HepG2 (cell line): ENCODE results near the gene AJM1. TPM values are rescaled to one million over a fixed set of nuclear protein-coding genes. Genes with fewer than 3 reads are reported as not detected.

ENCODE experiments used
- HIVEP1 ChIP-seq: sonication (generic); formaldehyde crosslinking; IDR thresholded peaks from 2 replicates; pipeline ENCODE4 v1.4.0; 2020; ENCODE audit warnings: mild to moderate bottlenecking, missing genetic modification reagents
- HNRNPL ChIP-seq: fragments of 200-400 bp; formaldehyde crosslinking; IDR thresholded peaks from 2 replicates; pipeline ENCODE4 v1.6.1; 2017; ENCODE audit warnings: mild to moderate bottlenecking, low read depth, low read length
- MED1 ChIP-seq: sonication (generic); formaldehyde crosslinking; IDR thresholded peaks from 2 replicates; pipeline ENCODE4 v1.4.0; 2020; ENCODE audit warnings: missing genetic modification reagents
- MEF2D ChIP-seq: sonication (generic); formaldehyde crosslinking; IDR thresholded peaks from 2 replicates; pipeline ENCODE4 v1.5.1; 2020; ENCODE audit warnings: mild to moderate bottlenecking, missing genetic modification reagents
- POLR2G ChIP-seq: fragments of 200-400 bp; formaldehyde crosslinking; IDR thresholded peaks from 2 replicates; pipeline ENCODE4 v1.6.1; 2018; ENCODE audit warnings: mild to moderate bottlenecking, low read depth, low read length, moderate library complexity
- TEAD3 ChIP-seq: optimal IDR thresholded peaks from 2 replicates; pipeline ENCODE3; 2016; ENCODE audit warnings: borderline replicate concordance
- YEATS4 ChIP-seq: sonication (generic); formaldehyde crosslinking; IDR thresholded peaks from 2 replicates; pipeline ENCODE4 v1.4.0; 2020; ENCODE audit warnings: missing genetic modification reagents, borderline replicate concordance
- ZFP36L1 ChIP-seq: sonication (generic); formaldehyde crosslinking; IDR thresholded peaks from 2 replicates; pipeline ENCODE4 v1.8.0; 2022; ENCODE audit warnings: mild to moderate bottlenecking, missing genetic modification reagents, moderate library complexity
- ZFP41 ChIP-seq: sonication (generic); formaldehyde crosslinking; IDR thresholded peaks from 2 replicates; pipeline ENCODE4 v1.4.0; 2020; ENCODE audit warnings: mild to moderate bottlenecking, missing genetic modification reagents, borderline replicate concordance
- ZNF121 ChIP-seq: sonication (generic); formaldehyde crosslinking; IDR thresholded peaks from 2 replicates; pipeline ENCODE4 v1.5.0; 2020; ENCODE audit warnings: mild to moderate bottlenecking, missing genetic modification reagents
- ZNF205 ChIP-seq: IDR thresholded peaks from 2 replicates; pipeline ENCODE4 v1.6.1; 2018; ENCODE audit warnings: missing biosample characterization, missing genetic modification reagents
- ZNF264 ChIP-seq: sonication (generic); formaldehyde crosslinking; IDR thresholded peaks from 2 replicates; pipeline ENCODE4 v1.4.0; 2020; ENCODE audit warnings: missing genetic modification reagents
- ZNF7 ChIP-seq: IDR thresholded peaks from 2 replicates; pipeline ENCODE4 v1.6.1; 2016; ENCODE audit warnings: missing biosample characterization, missing genetic modification reagents
- polyA plus RNA-seq, 8 experiments: library from polyadenylated mRNA; depleted of rRNA in 3 of 8; stranded (reverse) in 7 of 8; unstranded in 1 of 8; fragments of >200 nt; fragmentation: Illumina TruSeq in 4 of 8; extraction: Trizol in 4 of 8; gene quantifications; 2 replicates each; pipeline versions ENCODE4 v1.2.1 to v1.2.3, GENCODE V29; 2011 to 2016; ENCODE audit warnings: low read depth in 4 of 8, missing spikeins in 1 of 8, mixed read lengths in 1 of 8; ENCODE audit not compliant: insufficient read depth in 1 of 8
- total RNA-seq, 5 experiments: library from RNA; depleted of rRNA; stranded (reverse); fragments of >200 nt; fragmentation: Illumina TruSeq; extraction: Trizol; gene quantifications; 2 replicates each; pipeline ENCODE4 v1.2.3, GENCODE V29; 2016; ENCODE audit warnings: low read depth in 1 of 5
- TF ChIP-seq, protein P1 (sequence below): IDR thresholded peaks from 2 replicates; pipeline ENCODE4 v1.6.1; 2016; ENCODE audit warnings: missing compliant biosample characterization, missing genetic modification reagents, borderline replicate concordance
- TF ChIP-seq, protein P2 (sequence below): sonication (generic); formaldehyde crosslinking; IDR thresholded peaks from 2 replicates; pipeline ENCODE4 v1.4.0; 2020; ENCODE audit warnings: mild to moderate bottlenecking, missing genetic modification reagents, borderline replicate concordance
- TF ChIP-seq, protein P3 (sequence below): sonication (generic); formaldehyde crosslinking; IDR thresholded peaks from 2 replicates; pipeline ENCODE4 v1.4.0; 2020; ENCODE audit warnings: missing genetic modification reagents, borderline replicate concordance
- TF ChIP-seq, protein P4 (sequence below): sonication (generic); formaldehyde crosslinking; IDR thresholded peaks from 2 replicates; pipeline ENCODE4 v1.5.1; 2020; ENCODE audit warnings: mild to moderate bottlenecking, missing genetic modification reagents, moderate library complexity
- TF ChIP-seq, protein P5 (sequence below): fragments of 450-650 bp; IDR thresholded peaks from 2 replicates; pipeline ENCODE4 v1.6.1; 2017; ENCODE audit warnings: mild to moderate bottlenecking

Gene AJM1
- total and polyA plus RNA-seq, 2 of the 13 experiments (the other 11 are each of a cell fraction or from before 2014, with no cell fraction given), result 1.1 to 1.2 TPM

DNA sequence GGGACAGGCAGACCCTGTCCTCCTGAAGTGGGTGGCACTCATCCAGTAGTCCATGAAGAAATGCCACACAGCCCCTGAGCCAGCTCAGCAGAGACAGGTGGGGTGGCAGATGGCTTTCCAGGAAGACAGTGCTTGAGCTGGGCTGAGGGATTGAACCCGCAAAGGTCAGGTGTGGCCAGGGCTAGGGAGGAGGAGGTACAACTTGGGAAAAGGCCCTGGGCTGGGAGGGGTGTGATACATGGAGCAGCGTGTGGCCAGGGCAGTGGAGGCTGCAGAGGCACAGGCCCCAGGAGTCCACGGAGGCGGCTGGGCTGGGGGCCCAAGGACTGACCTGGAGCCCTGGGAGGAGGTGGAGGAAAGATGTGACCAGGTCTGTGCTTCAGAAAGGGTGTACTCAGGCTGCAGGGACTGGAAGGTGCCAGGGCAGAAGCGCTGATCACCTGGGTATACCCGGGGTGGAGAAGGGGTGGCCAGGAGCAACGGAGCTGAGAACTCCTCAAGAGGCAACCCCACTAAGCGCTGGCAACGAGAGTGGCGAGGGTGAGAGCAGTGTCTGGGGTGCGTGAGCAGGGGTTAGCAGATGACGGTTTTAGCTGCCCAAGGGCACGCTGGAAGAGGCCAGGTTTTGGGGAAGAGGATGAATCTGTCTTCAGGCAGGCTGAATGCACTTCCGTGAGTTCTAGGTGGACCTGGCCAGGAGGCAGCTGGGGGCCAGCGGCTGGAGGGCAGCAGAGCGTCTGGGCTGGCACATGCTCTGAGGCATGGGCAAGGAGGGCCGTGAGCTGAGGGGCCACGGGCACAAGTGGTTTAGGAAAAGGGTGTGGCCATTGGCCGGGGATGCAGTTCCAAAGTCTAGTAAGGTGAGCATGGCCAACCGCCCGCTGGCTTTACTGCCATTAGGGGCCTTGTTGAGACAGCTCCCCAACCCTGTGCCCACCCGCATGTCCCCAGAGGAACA lies 38.4 kb upstream of the AJM1 start (continued):
- TF ChIP-seq, protein P1, sequence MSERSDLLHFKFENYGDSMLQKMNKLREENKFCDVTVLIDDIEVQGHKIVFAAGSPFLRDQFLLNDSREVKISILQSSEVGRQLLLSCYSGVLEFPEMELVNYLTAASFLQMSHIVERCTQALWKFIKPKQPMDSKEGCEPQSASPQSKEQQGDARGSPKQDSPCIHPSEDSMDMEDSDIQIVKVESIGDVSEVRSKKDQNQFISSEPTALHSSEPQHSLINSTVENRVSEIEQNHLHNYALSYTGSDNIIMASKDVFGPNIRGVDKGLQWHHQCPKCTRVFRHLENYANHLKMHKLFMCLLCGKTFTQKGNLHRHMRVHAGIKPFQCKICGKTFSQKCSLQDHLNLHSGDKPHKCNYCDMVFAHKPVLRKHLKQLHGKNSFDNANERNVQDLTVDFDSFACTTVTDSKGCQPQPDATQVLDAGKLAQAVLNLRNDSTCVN, result no peak
- TF ChIP-seq, protein P2, sequence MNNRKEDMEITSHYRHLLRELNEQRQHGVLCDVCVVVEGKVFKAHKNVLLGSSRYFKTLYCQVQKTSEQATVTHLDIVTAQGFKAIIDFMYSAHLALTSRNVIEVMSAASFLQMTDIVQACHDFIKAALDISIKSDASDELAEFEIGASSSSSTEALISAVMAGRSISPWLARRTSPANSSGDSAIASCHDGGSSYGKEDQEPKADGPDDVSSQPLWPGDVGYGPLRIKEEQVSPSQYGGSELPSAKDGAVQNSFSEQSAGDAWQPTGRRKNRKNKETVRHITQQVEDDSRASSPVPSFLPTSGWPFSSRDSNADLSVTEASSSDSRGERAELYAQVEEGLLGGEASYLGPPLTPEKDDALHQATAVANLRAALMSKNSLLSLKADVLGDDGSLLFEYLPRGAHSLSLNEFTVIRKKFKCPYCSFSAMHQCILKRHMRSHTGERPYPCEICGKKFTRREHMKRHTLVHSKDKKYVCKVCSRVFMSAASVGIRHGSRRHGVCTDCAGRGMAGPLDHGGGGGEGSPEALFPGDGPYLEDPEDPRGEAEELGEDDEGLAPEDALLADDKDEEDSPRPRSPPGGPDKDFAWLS, result no peak
- TF ChIP-seq ZNF7 (CRISPR knock-in tag) (no peak), ZNF121 (CRISPR knock-in tag) (no peak), ZFP36L1 (CRISPR knock-in tag) (no peak), MED1 (CRISPR knock-in tag) (no peak; the same call in 1 of the 2 replicates), ZNF205 (CRISPR knock-in tag) (no peak), TEAD3 (CRISPR knock-in tag) (no peak), YEATS4 (CRISPR knock-in tag) (no peak), POLR2G (peak; percentile 37; the same call in 1 of the 2 replicates), HNRNPL (0 out of 2 replicates have a peak, but pooled peaks have one; percentile 51), ZNF264 (CRISPR knock-in tag) (no peak), MEF2D (CRISPR knock-in tag) (no peak), ZFP41 (CRISPR knock-in tag) (no peak), HIVEP1 (no peak)
- TF ChIP-seq, protein P3, sequence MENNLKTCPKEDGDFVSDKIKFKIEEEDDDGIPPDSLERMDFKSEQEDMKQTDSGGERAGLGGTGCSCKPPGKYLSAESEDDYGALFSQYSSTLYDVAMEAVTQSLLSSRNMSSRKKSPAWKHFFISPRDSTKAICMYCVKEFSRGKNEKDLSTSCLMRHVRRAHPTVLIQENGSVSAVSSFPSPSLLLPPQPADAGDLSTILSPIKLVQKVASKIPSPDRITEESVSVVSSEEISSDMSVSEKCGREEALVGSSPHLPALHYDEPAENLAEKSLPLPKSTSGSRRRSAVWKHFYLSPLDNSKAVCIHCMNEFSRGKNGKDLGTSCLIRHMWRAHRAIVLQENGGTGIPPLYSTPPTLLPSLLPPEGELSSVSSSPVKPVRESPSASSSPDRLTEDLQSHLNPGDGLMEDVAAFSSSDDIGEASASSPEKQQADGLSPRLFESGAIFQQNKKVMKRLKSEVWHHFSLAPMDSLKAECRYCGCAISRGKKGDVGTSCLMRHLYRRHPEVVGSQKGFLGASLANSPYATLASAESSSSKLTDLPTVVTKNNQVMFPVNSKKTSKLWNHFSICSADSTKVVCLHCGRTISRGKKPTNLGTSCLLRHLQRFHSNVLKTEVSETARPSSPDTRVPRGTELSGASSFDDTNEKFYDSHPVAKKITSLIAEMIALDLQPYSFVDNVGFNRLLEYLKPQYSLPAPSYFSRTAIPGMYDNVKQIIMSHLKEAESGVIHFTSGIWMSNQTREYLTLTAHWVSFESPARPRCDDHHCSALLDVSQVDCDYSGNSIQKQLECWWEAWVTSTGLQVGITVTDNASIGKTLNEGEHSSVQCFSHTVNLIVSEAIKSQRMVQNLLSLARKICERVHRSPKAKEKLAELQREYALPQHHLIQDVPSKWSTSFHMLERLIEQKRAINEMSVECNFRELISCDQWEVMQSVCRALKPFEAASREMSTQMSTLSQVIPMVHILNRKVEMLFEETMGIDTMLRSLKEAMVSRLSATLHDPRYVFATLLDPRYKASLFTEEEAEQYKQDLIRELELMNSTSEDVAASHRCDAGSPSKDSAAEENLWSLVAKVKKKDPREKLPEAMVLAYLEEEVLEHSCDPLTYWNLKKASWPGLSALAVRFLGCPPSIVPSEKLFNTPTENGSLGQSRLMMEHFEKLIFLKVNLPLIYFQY (CRISPR knock-in tag), result no peak
- TF ChIP-seq, protein P4, sequence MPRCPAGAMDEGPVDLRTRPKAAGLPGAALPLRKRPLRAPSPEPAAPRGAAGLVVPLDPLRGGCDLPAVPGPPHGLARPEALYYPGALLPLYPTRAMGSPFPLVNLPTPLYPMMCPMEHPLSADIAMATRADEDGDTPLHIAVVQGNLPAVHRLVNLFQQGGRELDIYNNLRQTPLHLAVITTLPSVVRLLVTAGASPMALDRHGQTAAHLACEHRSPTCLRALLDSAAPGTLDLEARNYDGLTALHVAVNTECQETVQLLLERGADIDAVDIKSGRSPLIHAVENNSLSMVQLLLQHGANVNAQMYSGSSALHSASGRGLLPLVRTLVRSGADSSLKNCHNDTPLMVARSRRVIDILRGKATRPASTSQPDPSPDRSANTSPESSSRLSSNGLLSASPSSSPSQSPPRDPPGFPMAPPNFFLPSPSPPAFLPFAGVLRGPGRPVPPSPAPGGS (CRISPR knock-in tag), result no peak
- TF ChIP-seq, protein P5, sequence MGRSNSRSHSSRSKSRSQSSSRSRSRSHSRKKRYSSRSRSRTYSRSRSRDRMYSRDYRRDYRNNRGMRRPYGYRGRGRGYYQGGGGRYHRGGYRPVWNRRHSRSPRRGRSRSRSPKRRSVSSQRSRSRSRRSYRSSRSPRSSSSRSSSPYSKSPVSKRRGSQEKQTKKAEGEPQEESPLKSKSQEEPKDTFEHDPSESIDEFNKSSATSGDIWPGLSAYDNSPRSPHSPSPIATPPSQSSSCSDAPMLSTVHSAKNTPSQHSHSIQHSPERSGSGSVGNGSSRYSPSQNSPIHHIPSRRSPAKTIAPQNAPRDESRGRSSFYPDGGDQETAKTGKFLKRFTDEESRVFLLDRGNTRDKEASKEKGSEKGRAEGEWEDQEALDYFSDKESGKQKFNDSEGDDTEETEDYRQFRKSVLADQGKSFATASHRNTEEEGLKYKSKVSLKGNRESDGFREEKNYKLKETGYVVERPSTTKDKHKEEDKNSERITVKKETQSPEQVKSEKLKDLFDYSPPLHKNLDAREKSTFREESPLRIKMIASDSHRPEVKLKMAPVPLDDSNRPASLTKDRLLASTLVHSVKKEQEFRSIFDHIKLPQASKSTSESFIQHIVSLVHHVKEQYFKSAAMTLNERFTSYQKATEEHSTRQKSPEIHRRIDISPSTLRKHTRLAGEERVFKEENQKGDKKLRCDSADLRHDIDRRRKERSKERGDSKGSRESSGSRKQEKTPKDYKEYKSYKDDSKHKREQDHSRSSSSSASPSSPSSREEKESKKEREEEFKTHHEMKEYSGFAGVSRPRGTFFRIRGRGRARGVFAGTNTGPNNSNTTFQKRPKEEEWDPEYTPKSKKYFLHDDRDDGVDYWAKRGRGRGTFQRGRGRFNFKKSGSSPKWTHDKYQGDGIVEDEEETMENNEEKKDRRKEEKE, result no peak
